ENCODE measurements around the gene SIK3.
A peak's percentile ranks its signal among the peaks of the same experiment; 100 is the strongest.

The SIK3 gene

GRCh38 chr11:116930586-116930985 lies 167.6 kb downstream of the SIK3 start:
- no peak for DNase-seq (ENCODE audit: insufficient read length, low spot score)
- FAIRE-seq = no peak
- no peak for TF ChIP-seq POLR2A (IDR thresholded peaks at IDR 0.05; ENCODE audit: low read depth, low read length)

- no peak for TF ChIP-seq POLR2A (IDR thresholded peaks at IDR 0.05; ENCODE audit: low read depth, low read length)
- FAIRE-seq = no peak
- DNase-seq (ENCODE audit: insufficient read length, low spot score) = no peak
Observed at GRCh38 chr11:116930177-116930576, 168.1 kb downstream of the SIK3 start.

- FAIRE-seq (no peak), DNase-seq (ENCODE audit: insufficient read length, low spot score) (no peak)
- no peak for TF ChIP-seq POLR2A (IDR thresholded peaks at IDR 0.05; ENCODE audit: low read depth, low read length)
Observed at GRCh38 chr11:116929414-116930090, 168.7 kb downstream of the SIK3 start.

- no peak for TF ChIP-seq POLR2A (IDR thresholded peaks at IDR 0.05; ENCODE audit: low read depth, low read length)
- FAIRE-seq (no peak), DNase-seq (ENCODE audit: insufficient read length, low spot score) (no peak)
Observed at GRCh38 chr11:116928845-116929244, 169.4 kb downstream of the SIK3 start.

GRCh38 chr11:116928102-116928777 lies 170.0 kb downstream of the SIK3 start:
- no peak for TF ChIP-seq POLR2A (IDR thresholded peaks at IDR 0.05; ENCODE audit: low read depth, low read length)
- no peak for FAIRE-seq
- no peak for DNase-seq (ENCODE audit: insufficient read length, low spot score)

- FAIRE-seq (no peak), DNase-seq (ENCODE audit: insufficient read length, low spot score) (no peak)
- TF ChIP-seq POLR2A (IDR thresholded peaks at IDR 0.05; ENCODE audit: low read depth, low read length) = no peak
Observed at GRCh38 chr11:116927163-116927974, 170.9 kb downstream of the SIK3 start.

- DNase-seq (ENCODE audit: insufficient read length, low spot score) (no peak), FAIRE-seq (no peak)
- no peak for TF ChIP-seq POLR2A (IDR thresholded peaks at IDR 0.05; ENCODE audit: low read depth, low read length)
Observed at GRCh38 chr11:116925050-116925449, 173.2 kb downstream of the SIK3 start.

- FAIRE-seq (no peak), DNase-seq (ENCODE audit: insufficient read length, low spot score) (no peak)
- TF ChIP-seq POLR2A (IDR thresholded peaks at IDR 0.05; ENCODE audit: low read depth, low read length) = no peak
Observed at GRCh38 chr11:116918925-116919655, 179.1 kb downstream of the SIK3 start.

- no peak for TF ChIP-seq POLR2A (IDR thresholded peaks at IDR 0.05; ENCODE audit: low read depth, low read length)
- no peak for DNase-seq (ENCODE audit: insufficient read length, low spot score)
- FAIRE-seq = no peak
Observed at GRCh38 chr11:116917632-116918031, 180.6 kb downstream of the SIK3 start.

- FAIRE-seq = no peak
- no peak for DNase-seq (ENCODE audit: insufficient read length, low spot score)
- no peak for TF ChIP-seq POLR2A (IDR thresholded peaks at IDR 0.05; ENCODE audit: low read depth, low read length)
Observed at GRCh38 chr11:116916886-116917285, 181.3 kb downstream of the SIK3 start.

- FAIRE-seq (no peak), DNase-seq (ENCODE audit: insufficient read length, low spot score) (no peak)
- no peak for TF ChIP-seq POLR2A (IDR thresholded peaks at IDR 0.05; ENCODE audit: low read depth, low read length)
Observed at GRCh38 chr11:116916052-116916451, 182.2 kb downstream of the SIK3 start.

GRCh38 chr11:116913000-116913399 lies 185.2 kb downstream of the SIK3 start:
- DNase-seq (ENCODE audit: insufficient read length, low spot score) (peak; percentile 5), FAIRE-seq (no peak)
- TF ChIP-seq POLR2A (IDR thresholded peaks at IDR 0.05; ENCODE audit: low read depth, low read length) = no peak

GRCh38 chr11:116911976-116912734 lies 186.1 kb downstream of the SIK3 start:
- no peak for FAIRE-seq
- DNase-seq (ENCODE audit: insufficient read length, low spot score) = no peak
- TF ChIP-seq POLR2A (IDR thresholded peaks at IDR 0.05; ENCODE audit: low read depth, low read length) = no peak

All from H54 (cell line).